GM19328 (cell line): ENCODE measurements around the gene HYAL2.
"Not testable (repeated sequence)": the region's sequence is repeated elsewhere in the genome, so short reads cannot be mapped to it uniquely, and the experiment has no call there.

Source experiments
- ATAC-seq: cut with Tn5 transposase; IDR thresholded peaks from one replicate; pipeline ENCODE4 v1.9.1; 2021; ENCODE audit warnings: mild to moderate bottlenecking, moderate library complexity; ENCODE audit not compliant: unreplicated experiment

The HYAL2 gene

GRCh38 chr3:50272911-50273688 lies 49.4 kb downstream of the HYAL2 start:
- ATAC-seq = peak; percentile 81

GRCh38 chr3:50272538-50272910 lies 50.0 kb downstream of the HYAL2 start:
- ATAC-seq = not testable (repeated sequence)

- ATAC-seq = no peak
Observed at GRCh38 chr3:50271314-50271936, 51.1 kb downstream of the HYAL2 start.

- ATAC-seq = no peak
Observed at GRCh38 chr3:50270422-50271224, 51.9 kb downstream of the HYAL2 start.

GRCh38 chr3:50269977-50270413 lies 52.5 kb downstream of the HYAL2 start:
- ATAC-seq = no peak

DNA sequence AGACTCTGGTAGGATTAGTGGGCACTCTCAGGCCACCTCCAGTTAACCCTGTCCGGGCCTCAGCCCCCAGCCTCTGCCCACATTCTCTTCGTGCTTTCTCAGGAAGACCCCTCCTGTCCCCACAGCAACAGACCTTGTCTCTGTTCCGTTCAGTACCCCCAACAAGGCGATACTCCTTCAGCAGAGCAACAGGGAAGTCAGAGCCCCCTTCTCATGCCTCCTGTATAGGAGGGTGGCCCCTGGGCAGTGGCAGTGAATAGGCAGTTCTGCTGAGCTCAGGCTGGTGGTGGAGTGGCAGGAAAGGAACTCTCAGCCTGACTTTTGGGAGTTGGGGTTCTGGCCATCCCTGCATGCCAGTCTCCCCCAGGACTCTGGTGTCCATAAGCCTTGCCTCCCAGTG lies 53.1 kb downstream of the HYAL2 start:
- no peak for ATAC-seq

GRCh38 chr3:50268703-50269451 lies 53.7 kb downstream of the HYAL2 start, which contains the start of gene SEMA3B:
SEMA3B (plus strand) TSS chr3:50269147; CDS start chr3:50269241, 94 bp downstream.
- ATAC-seq = no peak

GRCh38 chr3:50268276-50268675 lies 54.3 kb downstream of the HYAL2 start:
- ATAC-seq = no peak
